HUDEP-2 (cell line): ENCODE measurements around the gene KRTCAP2.
A peak's percentile ranks its signal among the peaks of the same experiment; 100 is the strongest.

ENCODE experiments used
- DNase-seq, 76 experiments: peaks; one replicate each; lab custom pipeline; 2025; ENCODE audit not compliant: unreplicated experiment in 76 of 76; lab: John Stamatoyannopoulos, UW

Gene KRTCAP2

GRCh38 chr1:155184835-155185782, 12.0 kb upstream of the KRTCAP2 start:
- peak in 66 of 76 experiments; percentile 5 to 74 (median 52) for DNase-seq

DNA sequence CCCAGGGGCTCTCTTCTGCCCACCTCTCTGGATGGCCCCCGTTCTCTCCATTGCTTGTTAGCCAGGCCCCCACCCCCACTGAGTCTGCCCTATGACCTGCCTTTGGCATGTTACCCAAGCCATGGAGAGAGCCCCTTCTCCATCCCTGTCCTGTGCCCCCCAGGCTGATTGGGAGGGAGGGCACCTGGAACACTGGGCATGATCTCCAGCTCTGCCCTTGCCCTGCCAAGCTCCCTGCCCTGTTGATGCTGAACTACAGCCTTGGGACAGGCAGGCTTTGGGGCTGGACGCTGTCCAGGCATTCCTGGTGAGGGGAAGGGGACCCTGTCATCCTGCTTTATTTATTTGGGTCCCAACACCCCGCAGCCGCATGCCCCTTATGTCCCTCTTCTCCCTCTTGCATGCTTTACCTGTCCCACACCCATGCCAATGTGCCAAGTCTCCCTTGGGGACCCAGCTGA, 11.3 kb upstream of the KRTCAP2 start:
- no peak for DNase-seq

GRCh38 chr1:155183775-155184221, 10.7 kb upstream of the KRTCAP2 start:
- DNase-seq = no peak

- no peak for DNase-seq
Measured at GRCh38 chr1:155182052-155182550, 9.0 kb upstream of the KRTCAP2 start.

GRCh38 chr1:155181371-155182051, 8.4 kb upstream of the KRTCAP2 start:
- DNase-seq = no peak

- no peak for DNase-seq
Measured at GRCh38 chr1:155179112-155180031, 6.3 kb upstream of the KRTCAP2 start.

DNA sequence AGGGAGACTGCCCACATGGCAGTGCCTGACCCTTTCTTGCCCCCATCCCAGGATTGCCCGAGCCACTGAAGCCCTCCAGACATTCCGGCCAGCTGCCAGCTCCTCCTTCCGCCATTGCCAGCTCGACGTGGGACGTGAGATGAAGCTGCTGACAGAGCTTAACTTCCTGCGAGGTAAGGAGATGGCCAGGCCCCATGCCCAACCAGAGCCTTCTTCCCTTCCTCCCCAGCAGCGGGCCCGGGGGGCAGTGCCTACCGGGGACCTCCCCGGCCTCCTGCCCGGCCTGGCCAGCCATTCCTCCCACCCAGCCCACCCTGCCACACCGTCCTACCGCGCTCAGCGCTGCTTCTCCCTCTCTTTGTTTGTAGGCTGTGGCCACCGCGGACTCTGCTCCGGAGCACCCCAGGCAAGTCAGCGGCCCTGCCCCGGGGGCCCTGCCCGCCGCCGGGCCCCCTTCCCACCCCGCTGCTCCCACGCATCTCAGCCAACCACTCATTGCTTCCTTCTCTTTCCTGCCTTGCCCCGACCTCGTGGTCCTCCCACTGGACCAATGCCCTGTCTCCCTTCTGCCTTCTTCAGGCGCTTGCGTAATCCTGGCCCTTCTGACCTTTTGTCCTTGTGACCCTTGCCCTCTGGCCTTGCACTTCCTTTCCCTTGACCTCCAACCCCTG, 5.5 kb upstream of the KRTCAP2 start:
- DNase-seq = no peak

DNA sequence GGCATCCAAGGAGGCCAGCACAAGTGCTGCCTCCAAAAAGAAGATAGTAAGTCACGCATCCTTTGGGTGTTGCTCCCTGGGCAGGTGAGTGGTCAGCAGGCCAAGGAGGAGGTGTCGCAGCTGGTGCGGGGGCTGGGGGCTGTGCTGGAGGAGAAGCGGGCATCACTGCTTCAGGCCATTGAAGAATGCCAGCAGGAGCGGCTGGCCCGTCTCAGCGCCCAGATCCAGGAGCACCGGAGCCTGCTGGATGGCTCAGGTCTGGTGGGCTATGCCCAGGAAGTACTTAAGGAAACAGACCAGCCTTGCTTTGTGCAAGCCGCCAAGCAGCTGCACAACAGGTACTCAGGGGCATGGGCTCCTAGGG, 4.8 kb upstream of the KRTCAP2 start:
- DNase-seq = no peak

GRCh38 chr1:155177192-155177917, 4.3 kb upstream of the KRTCAP2 start:
- no peak for DNase-seq

- DNase-seq = peak in 71 of 76 experiments; percentile 12 to 89 (median 78)
Measured at GRCh38 chr1:155176544-155177071, 3.5 kb upstream of the KRTCAP2 start.

- DNase-seq = peak in 45 of 76 experiments; percentile 1 to 61 (median 33)
Measured at GRCh38 chr1:155175927-155176371, 2.8 kb upstream of the KRTCAP2 start.

DNA sequence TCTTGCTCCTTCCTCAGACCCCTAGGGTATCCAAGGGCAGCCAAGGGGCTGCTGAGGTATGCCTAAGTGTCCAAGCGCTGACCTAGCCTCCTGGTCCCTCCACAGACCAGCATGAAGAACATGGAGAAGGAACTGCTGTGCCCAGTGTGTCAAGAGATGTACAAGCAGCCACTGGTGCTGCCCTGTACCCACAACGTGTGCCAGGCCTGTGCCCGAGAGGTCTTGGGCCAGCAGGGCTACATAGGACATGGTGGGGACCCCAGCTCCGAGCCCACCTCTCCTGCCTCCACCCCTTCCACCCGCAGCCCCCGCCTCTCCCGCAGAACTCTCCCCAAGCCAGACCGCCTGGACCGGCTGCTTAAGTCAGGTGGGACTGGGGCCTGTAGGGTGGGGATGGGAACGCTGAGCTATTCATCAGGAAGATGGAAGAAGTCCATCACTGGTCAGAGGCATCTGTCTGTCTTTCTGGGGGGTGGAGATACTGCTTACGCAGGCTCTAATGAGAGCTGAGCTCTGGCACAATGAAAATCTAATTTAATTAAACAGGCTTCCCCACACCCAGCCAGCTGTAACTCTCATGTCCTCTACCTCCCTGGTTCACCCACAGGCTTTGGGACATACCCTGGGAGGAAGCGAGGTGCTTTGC, 2.3 kb upstream of the KRTCAP2 start:
- DNase-seq = no peak

DNA sequence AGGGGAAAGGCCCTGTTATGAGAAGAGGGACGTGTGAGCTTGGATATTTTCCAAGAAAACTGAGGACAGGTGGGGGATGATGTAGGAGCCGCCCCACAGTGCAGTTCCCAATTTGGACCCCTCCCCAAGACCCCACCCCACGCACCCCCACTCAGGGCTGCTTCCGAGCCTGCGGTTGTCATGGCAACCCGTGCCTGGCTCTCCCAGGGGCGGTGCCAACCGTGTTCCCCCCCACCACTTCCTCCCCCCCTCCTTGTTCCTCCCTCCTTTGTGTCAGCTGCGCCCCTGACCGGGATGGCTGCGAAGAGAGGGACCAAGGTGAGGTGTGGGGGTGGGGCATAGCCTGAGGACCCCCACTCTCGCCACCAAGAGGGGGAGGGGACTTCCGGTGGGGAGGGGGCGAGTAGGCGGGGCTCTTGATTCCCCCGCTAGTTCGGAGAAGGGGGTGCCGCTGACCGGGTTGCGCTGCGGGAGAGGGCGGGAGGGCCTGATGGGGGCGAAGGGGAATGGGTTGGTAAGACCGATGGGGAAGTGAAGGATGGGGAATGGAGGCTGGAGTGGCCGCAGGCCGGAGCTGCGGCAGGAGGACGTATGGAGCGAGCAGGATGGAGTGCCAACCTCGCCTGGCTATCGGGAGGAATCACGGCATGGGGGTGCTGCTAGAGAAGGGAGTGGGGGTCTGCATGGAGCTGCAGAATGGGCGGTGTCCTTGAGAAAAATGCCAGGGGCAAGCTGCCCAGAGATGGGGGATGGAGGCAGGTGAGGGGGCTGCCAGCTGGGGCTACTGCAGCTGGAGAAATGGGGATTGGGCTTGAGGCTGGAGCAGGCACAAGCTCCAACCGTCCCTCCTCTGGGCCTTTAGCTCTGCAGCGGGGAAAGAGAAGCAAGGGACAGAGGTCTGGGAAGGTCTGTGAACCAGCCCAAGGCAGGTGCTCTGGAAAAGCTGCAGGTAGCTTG, 1.5 kb upstream of the KRTCAP2 start:
- no peak for DNase-seq

DNA sequence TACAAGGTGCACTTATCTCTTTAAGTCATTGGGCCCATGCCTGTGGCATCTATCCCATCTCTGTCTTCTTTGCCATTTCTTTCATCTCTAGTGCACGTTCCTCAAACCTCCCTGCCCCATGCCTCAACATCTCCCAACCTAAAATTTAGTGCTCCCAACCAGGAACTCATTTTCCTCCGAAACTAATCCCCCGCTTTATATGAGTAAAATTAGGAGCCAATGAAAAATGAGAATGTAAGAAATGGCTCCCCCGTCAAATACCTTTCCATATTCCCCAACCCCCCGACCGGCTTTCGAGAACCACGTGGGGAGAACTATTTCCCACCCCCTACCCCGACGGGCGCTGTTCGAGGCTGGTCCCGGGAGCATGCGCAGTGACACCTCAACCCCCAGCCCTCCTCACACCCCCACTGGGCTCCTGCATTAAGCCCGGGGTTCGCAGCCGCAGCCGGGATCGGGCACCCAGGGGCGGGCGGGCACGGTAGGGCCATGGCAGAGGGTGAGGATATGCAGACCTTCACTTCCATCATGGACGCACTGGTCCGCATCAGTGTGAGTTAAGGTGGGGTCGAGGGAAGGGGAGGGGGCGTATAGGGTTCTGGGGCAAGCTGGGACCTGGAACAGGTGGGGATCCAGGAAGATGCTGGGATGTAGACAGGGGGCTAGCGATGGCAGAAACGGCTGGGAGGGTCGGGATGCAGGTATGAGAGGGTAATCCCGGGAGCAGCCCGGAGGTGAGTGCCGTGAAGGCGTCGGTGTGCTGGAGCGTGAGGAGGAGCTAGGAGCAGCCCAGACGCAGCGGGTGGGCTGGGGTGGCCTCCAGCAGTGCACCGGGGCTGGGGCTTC, 597 bp upstream of the KRTCAP2 start, which contains the start of gene TRIM46:
Gene TRIM46 (plus strand): TSS at position 372 of the 846 bp plus-strand sequence. CDS start 118 bp downstream, at position 490.
- peak in 14 of 76 experiments; percentile 6 to 54 (median 28) for DNase-seq

- DNase-seq = no peak
Measured at GRCh38 chr1:155171836-155172731, 1.0 kb downstream of the KRTCAP2 start.
